MG63 (cell line): ENCODE results near the gene ATOX1. TPM values are rescaled to one million over a fixed set of nuclear protein-coding genes. Genes with fewer than 3 reads are reported as not detected.

Source experiments
- DNase-seq: peaks from one replicate; pipeline ENCODE4 v3.0.0-alpha.2; 2020
- H3K27me3 ChIP-seq: fragments of 250-450 bp; sonication (Bioruptor Pico); 2 replicates; pipeline ENCODE4 v1.5.1; 2020; ENCODE audit warnings: mild to moderate bottlenecking, moderate library complexity
- H3K36me3 ChIP-seq: fragments of 250-450 bp; sonication (Bioruptor Pico); 2 replicates; pipeline ENCODE4 v1.5.1; 2020; ENCODE audit warnings: mild to moderate bottlenecking, moderate library complexity
- H3K4me3 ChIP-seq: fragments of 250-450 bp; sonication (Bioruptor Pico); 2 replicates; pipeline ENCODE4 v1.5.1; 2020; ENCODE audit warnings: mild to moderate bottlenecking, moderate library complexity
- H3K9me3 ChIP-seq: fragments of 250-450 bp; sonication (Bioruptor Pico); 2 replicates; pipeline ENCODE4 v1.5.1; 2020; ENCODE audit warnings: mild to moderate bottlenecking, moderate library complexity
- total RNA-seq: library from RNA; depleted of rRNA; stranded (reverse); fragments of >200 nt; shearing (Covaris generic); gene quantifications from 2 replicates; pipeline ENCODE4 v1.2.3, GENCODE V29; 2014; ENCODE audit warnings: low replicate concordance; rRNA removed

ATOX1 gene
- total RNA-seq, 1 experiment from 2014 or later = 138 TPM

DNA sequence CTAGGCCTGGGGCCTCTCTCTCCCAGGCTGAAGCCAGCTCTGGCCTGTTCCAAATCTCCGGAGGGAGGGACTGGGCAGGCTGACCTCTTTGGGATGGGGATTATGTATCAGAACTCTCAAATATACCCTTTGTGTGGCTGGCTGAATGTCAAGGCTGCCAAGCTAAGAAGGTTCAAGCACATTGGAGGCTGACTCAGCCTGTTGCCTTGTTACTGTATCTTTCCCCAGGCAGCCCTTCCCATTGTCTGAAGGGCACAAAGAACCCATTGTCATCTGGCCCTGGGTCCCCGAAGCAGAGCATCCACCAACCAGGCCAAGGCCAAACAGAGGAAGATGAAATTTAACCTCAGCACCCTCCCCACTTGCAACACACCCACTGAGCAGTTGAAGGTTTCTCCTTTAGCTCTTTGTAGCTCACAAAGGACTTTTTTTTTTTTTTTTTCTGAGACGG lies 64.4 kb downstream of the ATOX1 start:
- no peak overlapping the region for H3K4me3 ChIP-seq
- H3K27me3 ChIP-seq = no peaks in the 10 kb centered on the region
- no peaks in the 10 kb centered on the region for H3K9me3 ChIP-seq
- peak; percentile 72 for DNase-seq
- no peaks in the 10 kb centered on the region for H3K36me3 ChIP-seq

Other genes with a start within 250 kb of the ATOX1 start
- gene FAT2, start 167.3 kb downstream of the ATOX1 start, total RNA-seq = not detected in 2 replicates
- 1,117 and 1,361 TPM in 2 replicates for gene SPARC, start 71.7 kb downstream of the ATOX1 start, total RNA-seq
- 187 and 352 TPM in 2 replicates for gene G3BP1, start 13.3 kb upstream of the ATOX1 start, total RNA-seq
- not detected in 2 replicates for gene GLRA1, start 166.2 kb upstream of the ATOX1 start, total RNA-seq